GM21360 (cell line): ENCODE data around the gene PFDN2.
"Not testable (repeated sequence)": the region's sequence is repeated elsewhere in the genome, so short reads cannot be mapped to it uniquely, and the experiment has no call there.

Experiments used
- ATAC-seq: cut with Tn5 transposase; IDR thresholded peaks from one replicate; pipeline ENCODE4 v1.9.1; 2021; ENCODE audit warnings: mild to moderate bottlenecking, moderate library complexity; ENCODE audit not compliant: unreplicated experiment

The PFDN2 gene

DNA sequence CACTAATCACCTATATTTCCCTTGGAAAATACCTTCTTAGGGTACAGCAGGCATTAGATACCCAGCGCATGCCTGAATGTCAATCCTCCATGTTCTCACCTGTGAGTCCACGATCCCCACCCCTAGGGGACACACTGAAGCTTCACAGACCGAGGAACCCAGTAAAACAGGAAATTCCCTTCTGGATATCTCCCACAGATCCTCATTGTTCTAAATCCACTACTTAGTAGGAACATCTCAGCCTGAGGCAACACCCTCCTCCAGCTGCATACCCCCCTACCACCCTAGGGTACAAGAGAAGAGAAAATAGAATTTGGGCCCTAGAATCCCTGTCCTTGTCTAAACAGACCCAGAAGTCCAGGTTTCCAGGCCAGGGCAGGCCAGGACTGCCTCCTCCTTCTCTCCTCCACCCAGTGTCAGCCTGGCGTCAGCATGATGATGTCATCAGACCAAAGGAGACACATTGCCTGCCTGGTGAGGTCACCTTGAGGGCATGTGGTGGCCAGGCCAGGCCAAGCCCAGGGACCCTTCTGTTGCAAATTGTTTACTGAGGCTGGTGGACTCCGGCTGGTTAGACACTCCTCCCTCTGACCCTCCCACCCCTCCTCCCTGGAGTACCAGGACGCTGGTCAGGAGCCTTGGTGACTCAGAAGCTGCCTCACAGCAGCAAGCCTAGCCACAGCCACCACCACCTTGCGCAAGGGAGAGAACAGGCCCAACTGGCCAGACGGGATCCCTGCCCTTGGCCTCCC lies 34.7 kb downstream of the PFDN2 start:
- no peak for ATAC-seq

GRCh38 chr1:161082483-161082882 lies 35.4 kb downstream of the PFDN2 start:
- ATAC-seq, result no peak

DNA sequence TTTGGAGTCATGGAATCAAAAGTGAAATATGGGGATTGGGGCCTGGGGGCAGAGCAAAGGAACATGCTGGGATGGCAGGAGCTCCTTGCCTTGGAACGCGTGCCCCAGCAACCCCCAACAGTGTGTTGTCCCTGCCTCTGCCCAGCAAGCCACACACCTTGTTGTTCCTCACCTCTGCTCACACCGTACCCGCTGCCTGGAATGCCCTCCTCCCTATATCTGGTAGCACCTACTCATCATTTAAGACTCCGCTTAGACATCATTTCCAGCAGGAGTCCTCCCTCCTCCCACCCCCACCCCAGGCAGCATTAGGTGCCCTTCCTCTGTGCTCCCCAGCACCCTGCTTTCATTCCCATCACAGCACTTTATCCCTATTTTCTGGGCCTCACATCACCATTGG lies 36.3 kb downstream of the PFDN2 start:
- no peak for ATAC-seq

GRCh38 chr1:161080441-161081405 lies 37.1 kb downstream of the PFDN2 start:
- no peak for ATAC-seq

- no peak for ATAC-seq
Measured at GRCh38 chr1:161079436-161080110, 38.3 kb downstream of the PFDN2 start.

DNA sequence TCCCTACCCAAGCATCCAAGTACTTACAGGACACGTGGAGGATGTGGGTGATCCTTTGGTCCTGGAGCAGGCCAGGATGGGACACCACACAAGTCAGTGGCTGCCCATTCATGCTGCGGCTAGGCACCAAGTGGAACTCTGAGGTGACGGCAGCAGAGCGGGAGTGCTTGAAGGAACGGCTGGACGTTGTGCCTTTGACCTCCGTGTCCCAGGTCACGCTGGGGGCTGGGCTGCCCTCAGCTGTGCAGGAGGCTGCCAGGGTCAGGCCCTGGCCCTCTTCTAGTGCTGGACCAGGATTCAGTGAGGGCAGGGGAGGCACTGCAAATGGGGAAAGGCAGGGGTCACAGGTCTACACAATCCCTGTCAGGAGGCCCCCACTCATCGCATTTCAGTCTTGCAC lies 40.4 kb downstream of the PFDN2 start:
- ATAC-seq, result no peak

GRCh38 chr1:161076410-161076809 lies 41.4 kb downstream of the PFDN2 start:
- ATAC-seq, result no peak

- ATAC-seq, result no peak
Measured at GRCh38 chr1:161074676-161075368, 43.0 kb downstream of the PFDN2 start.

GRCh38 chr1:161073474-161074121 lies 44.2 kb downstream of the PFDN2 start:
- no peak for ATAC-seq

DNA sequence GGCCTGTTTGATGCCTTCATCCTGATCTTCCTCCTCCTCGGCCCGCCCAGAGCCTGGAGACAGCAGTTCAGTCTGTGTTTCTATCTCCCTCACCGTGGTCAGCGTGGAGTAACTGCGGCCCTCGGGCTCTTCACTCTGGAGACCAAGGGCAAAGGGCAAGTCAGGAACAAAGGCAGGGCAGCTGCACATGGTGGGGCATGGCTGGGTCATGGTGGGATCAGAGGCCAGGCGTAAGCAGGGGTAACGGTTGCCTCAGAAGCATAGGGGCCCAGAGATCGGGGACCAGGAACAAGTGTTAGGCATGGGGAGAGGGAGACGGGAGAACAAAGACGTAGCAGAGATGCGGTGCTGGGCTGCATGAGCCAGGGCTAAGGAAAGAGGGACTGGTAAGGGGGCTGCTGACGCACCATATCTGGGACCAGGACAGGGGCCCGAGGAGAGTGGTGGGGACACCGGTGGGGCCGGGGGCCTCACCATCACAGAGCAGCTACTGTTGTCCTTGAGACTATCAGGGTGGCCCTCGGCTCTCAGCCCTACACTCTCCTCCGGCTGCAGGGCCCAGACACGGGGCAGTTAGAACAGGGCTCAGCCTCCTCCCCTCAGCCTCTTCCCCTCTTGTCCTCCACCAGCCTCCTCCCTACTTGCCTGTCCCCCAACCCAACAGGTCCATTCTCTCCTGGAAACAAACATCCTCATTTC lies 44.9 kb downstream of the PFDN2 start:
- ATAC-seq, result no peak

DNA sequence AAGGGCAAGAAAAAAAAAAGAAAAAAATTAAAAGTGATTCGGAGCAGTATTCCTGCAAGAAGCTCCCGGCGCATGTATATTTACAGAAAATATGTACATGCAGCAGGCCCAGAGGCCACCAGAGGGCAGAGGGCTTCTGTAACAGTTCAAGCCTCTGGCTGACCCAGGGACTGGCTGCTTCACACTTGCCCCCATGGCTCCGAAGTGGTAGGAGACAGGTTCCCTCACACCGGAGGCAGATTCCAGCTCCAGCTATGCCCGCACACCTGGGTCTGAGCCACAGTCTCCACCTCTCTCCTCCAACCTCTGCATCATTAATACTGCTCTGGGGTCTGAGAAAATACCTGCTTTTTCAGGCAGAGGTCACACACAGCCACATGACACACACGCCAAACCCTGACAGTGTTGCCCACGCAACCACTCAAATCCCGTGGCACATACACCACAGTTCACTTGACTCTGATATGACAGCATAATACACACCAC lies 45.9 kb downstream of the PFDN2 start:
- no peak for ATAC-seq

- no peak for ATAC-seq
Measured at GRCh38 chr1:161070761-161071160, 47.1 kb downstream of the PFDN2 start.

DNA sequence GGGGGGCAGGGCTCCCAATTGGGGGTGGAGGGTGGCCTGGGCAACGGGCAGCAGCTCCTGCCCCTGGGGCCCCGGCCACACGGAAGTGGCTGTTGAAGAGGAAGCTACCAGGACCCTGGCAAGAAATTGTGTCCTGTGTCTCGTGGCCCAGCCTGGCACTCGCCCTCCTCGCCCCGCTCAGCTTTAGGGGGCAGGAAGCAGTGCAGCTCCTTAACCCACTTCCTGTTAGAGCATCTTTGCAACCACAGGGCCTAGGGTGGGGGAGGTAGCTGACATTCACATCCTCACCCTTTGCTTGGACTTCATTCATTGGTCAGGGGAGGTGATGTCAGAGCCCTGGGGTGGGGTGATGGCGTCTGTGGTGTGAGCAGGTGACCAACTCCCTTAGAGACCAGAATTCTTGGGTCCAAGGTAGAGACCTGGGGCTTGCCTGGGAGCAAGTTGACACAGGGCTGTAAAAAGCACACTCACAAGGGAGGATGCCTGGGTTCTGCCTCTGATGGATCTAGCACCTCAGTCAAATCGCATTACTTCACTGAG lies 48.0 kb downstream of the PFDN2 start, which contains the start of gene ARHGAP30:
Gene ARHGAP30, minus strand, starts transcription at position 161 of the 540 bp plus-strand sequence. CDS start 267 bp downstream, outside the sequence.
- ATAC-seq, result peak; percentile 70

- ATAC-seq, result no peak
Measured at GRCh38 chr1:161069241-161069640, 48.6 kb downstream of the PFDN2 start.

- ATAC-seq, result peak; percentile 46
Measured at GRCh38 chr1:161068306-161069234, 49.3 kb downstream of the PFDN2 start.

- ATAC-seq, result no peak
Measured at GRCh38 chr1:161066694-161067093, 51.1 kb downstream of the PFDN2 start.

DNA sequence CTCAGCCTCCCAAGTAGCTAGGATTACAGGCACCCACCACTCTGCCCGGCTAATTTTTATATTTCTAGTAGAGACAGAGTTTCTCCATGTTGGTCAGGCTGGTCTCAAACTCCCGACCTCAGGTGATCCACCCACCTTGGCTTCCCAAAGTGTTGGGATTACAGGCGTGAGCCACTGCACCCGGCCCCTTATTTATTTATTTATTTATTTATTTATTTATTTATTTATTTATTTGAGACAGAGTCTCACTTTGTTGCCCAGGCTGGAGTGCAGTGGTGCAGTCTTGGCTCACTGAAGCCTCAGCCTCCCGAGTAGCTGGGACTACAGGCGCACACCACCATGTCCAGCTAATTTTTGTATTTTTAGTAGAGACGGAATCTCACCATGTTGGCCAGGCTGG lies 52.2 kb downstream of the PFDN2 start:
- ATAC-seq, result not testable (repeated sequence)

DNA sequence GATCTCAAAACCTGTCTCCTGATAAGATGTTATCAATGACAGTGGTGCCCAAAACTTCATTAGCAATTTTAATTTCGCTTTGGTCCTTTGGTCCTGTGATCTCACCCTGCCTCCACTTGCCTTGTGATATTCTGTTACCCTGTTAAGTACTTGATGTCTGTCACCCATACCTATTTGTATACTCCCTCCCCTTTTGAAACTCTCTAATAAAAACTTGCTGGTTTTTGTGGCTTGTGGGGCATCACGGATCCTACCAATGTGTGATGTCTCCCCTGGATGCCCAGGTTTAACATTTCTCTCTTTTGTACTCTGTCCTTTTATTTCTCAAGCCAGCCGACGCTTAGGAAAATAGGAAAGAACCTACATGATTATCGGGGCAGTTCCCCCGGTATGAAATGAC lies 53.9 kb downstream of the PFDN2 start:
- not testable (repeated sequence) for ATAC-seq
